Activated CD4-positive, alpha-beta T cell treated with anti-CD3 and anti-CD28 coated beads for 4 hours (primary cell): ENCODE results near the gene NR4A2.

Experiments used
- DNase-seq, 2 donors: peaks; one replicate each; pipeline ENCODE4 v3.0.0-alpha.2; 2020

The NR4A2 gene

GRCh38 chr2:156339865-156340264, 7.3 kb upstream of the NR4A2 start:
- no peak for DNase-seq

GRCh38 chr2:156339110-156339847, 6.8 kb upstream of the NR4A2 start:
- no peak for DNase-seq

- no peak for DNase-seq
Measured at GRCh38 chr2:156338578-156338977, 6.1 kb upstream of the NR4A2 start.

- peak; percentile 91 to 92 for DNase-seq
Measured at GRCh38 chr2:156334496-156335478, 2.3 kb upstream of the NR4A2 start.

- peak; percentile 48 to 57 for DNase-seq
Measured at GRCh38 chr2:156333951-156334495, 1.5 kb upstream of the NR4A2 start.

- DNase-seq, result no peak
Measured at GRCh38 chr2:156333274-156333950, 891 bp upstream of the NR4A2 start.

GRCh38 chr2:156332284-156332533, 312 bp downstream of the NR4A2 start:
- no peak for DNase-seq

- no peak for DNase-seq
Measured at GRCh38 chr2:156331572-156332283, 793 bp downstream of the NR4A2 start.

- no peak for DNase-seq
Measured at GRCh38 chr2:156329927-156330726, 2.4 kb downstream of the NR4A2 start.

- no peak for DNase-seq
Measured at GRCh38 chr2:156329031-156329926, 3.2 kb downstream of the NR4A2 start.

- no peak for DNase-seq
Measured at GRCh38 chr2:156327835-156328695, 4.5 kb downstream of the NR4A2 start.

- DNase-seq, result no peak
Measured at GRCh38 chr2:156326526-156327095, 5.9 kb downstream of the NR4A2 start.

- DNase-seq, result no peak
Measured at GRCh38 chr2:156325688-156326525, 6.6 kb downstream of the NR4A2 start.

- DNase-seq, result no peak
Measured at GRCh38 chr2:156323754-156324153, 8.8 kb downstream of the NR4A2 start.

GRCh38 chr2:156322686-156323231, 9.8 kb downstream of the NR4A2 start:
- DNase-seq, result no peak

- DNase-seq, result no peak
Measured at GRCh38 chr2:156322051-156322685, 10.4 kb downstream of the NR4A2 start.

- no peak for DNase-seq
Measured at GRCh38 chr2:156321243-156321904, 11.1 kb downstream of the NR4A2 start.
